ENCODE data around the gene MYO1D.

GRCh38 chr17:32567511-32567910, 309.4 kb downstream of the MYO1D start:
- TF ChIP-seq CTCF (IDR thresholded peaks at IDR 0.05; ENCODE audit: extremely low read depth in 1 of 2, insufficient read depth in 1 of 2, low read depth in 1 of 2, low read length in 2 of 2) (no peak), MYC (IDR thresholded peaks at IDR 0.05; ENCODE audit: low read depth, low read length) (no peak), POLR2A (IDR thresholded peaks at IDR 0.05; ENCODE audit: low read depth, low read length) (no peak), POLR2AphosphoS5 (IDR thresholded peaks at IDR 0.05; ENCODE audit: insufficient read depth, low read depth, low read length) (no peak), MAX (IDR thresholded peaks at IDR 0.05; ENCODE audit: insufficient read depth, insufficient read length) (no peak), JUN (IDR thresholded peaks at IDR 0.05; ENCODE audit: borderline replicate concordance, insufficient read depth, insufficient read length, low read depth) (no peak), EZH2 (IDR thresholded peaks at IDR 0.05; ENCODE audit: borderline replicate concordance, low read depth, low read length, severe bottlenecking) (no peak)
